GM19463 (cell line): ENCODE data around the gene BGN.
A peak's percentile ranks its signal among the peaks of the same experiment; 100 is the strongest.

Experiments
- ATAC-seq: cut with Tn5 transposase; IDR thresholded peaks from one replicate; pipeline ENCODE4 v1.9.1; 2021; ENCODE audit warnings: mild to moderate bottlenecking, moderate library complexity; ENCODE audit not compliant: unreplicated experiment

The BGN gene

GRCh38 chrX:153524234-153524633 is 29.5 kb downstream of the BGN start:
- no peak for ATAC-seq

- ATAC-seq, result no peak
Measured at GRCh38 chrX:153525451-153525850, 30.7 kb downstream of the BGN start.

GRCh38 chrX:153526042-153526441 is 31.3 kb downstream of the BGN start:
- no peak for ATAC-seq

- ATAC-seq, result no peak
Measured at GRCh38 chrX:153526801-153527200, 32.0 kb downstream of the BGN start.

GRCh38 chrX:153527208-153527607 is 32.4 kb downstream of the BGN start:
- no peak for ATAC-seq

GRCh38 chrX:153530411-153531129 is 35.8 kb downstream of the BGN start:
- ATAC-seq, result no peak

- no peak for ATAC-seq
Measured at GRCh38 chrX:153533091-153533490, 38.3 kb downstream of the BGN start.

GRCh38 chrX:153537080-153537479 is 42.3 kb downstream of the BGN start:
- ATAC-seq, result no peak

GRCh38 chrX:153537526-153538295 is 42.9 kb downstream of the BGN start:
- ATAC-seq, result no peak

GRCh38 chrX:153538424-153538823 is 43.6 kb downstream of the BGN start:
- no peak for ATAC-seq

- ATAC-seq, result peak; percentile 91
Measured at GRCh38 chrX:153539171-153539978, 44.6 kb downstream of the BGN start.

- ATAC-seq, result no peak
Measured at GRCh38 chrX:153539979-153540358, 45.2 kb downstream of the BGN start.

- no peak for ATAC-seq
Measured at GRCh38 chrX:153544727-153545126, 49.9 kb downstream of the BGN start.

- no peak for ATAC-seq
Measured at GRCh38 chrX:153546386-153546785, 51.6 kb downstream of the BGN start.

GRCh38 chrX:153547195-153547594 is 52.4 kb downstream of the BGN start:
- no peak for ATAC-seq

GRCh38 chrX:153549231-153549630 is 54.5 kb downstream of the BGN start:
- no peak for ATAC-seq

- no peak for ATAC-seq
Measured at GRCh38 chrX:153549807-153550206, 55.0 kb downstream of the BGN start.

- ATAC-seq, result no peak
Measured at GRCh38 chrX:153551135-153551534, 56.4 kb downstream of the BGN start.

- peak; percentile 48 for ATAC-seq
Measured at GRCh38 chrX:153554519-153555167, 59.9 kb downstream of the BGN start.

- ATAC-seq, result no peak
Measured at GRCh38 chrX:153556767-153557166, 62.0 kb downstream of the BGN start.
